ENCODE measurements around the gene PTPRJ. TPM values are rescaled to one million over a fixed set of nuclear protein-coding genes. Genes with fewer than 3 reads are reported as not detected.

Gene PTPRJ
- polyA plus RNA-seq, 1 donor from 2014 or later = 8.6 TPM

DNA sequence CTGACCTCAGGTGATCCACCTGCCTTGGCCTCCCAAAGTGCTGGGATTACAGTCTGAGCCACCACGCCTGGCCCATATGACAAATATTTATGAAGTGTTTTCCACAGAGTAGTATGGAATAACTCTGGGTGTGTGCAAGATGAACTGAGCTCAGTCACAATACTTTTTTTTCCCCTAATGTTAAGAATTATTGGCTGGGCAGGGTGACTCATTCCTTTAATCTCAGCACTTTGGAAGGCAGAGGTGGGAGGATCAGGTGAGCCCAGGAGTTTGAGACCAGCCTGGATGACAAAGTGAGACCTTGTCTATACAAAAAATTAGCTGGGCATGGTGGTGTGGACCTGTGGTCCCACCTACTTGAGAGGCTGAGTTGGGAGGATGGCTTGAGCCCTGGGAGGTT is 6.4 kb downstream of the PTPRJ start:
- H3K36me3 ChIP-seq (ENCODE audit: insufficient read depth, low read length) = no peaks in the 10 kb centered on the region
- no peaks in the 10 kb centered on the region for H3F3A ChIP-seq (ENCODE audit: insufficient read depth, low read length, poor library complexity, severe bottlenecking)
- H2AFZ ChIP-seq (ENCODE audit: low read depth, low read length) = no peak overlapping the region
- H3K4me2 ChIP-seq (ENCODE audit: low read length) = no peak overlapping the region
- H3K9me2 ChIP-seq (ENCODE audit: insufficient read depth, low read length) = no peaks in the 10 kb centered on the region
- no peak for TF ChIP-seq MXI1 (conservative IDR thresholded peaks at IDR 0.05; ENCODE audit: poor library complexity, severe bottlenecking)
- no peaks in the 10 kb centered on the region for H4K20me1 ChIP-seq (ENCODE audit: insufficient read depth)
- H3K27me3 ChIP-seq (ENCODE audit: insufficient read depth, low read depth, low read length) = no peaks in the 10 kb centered on the region
- no peaks in the 10 kb centered on the region for H3K9me3 ChIP-seq (ENCODE audit: low read length)
- peaks cover 42% of the 10 kb centered on the region for H3K79me2 ChIP-seq (replicated peaks; ENCODE audit: insufficient read depth, low read length)
- H3K4me3 ChIP-seq (ENCODE audit: low read length) = no peak overlapping the region
- H3K27ac ChIP-seq (ENCODE audit: low read length) = no peak overlapping the region
- no peak overlapping the region for H3K9ac ChIP-seq (ENCODE audit: low read length)

DNA sequence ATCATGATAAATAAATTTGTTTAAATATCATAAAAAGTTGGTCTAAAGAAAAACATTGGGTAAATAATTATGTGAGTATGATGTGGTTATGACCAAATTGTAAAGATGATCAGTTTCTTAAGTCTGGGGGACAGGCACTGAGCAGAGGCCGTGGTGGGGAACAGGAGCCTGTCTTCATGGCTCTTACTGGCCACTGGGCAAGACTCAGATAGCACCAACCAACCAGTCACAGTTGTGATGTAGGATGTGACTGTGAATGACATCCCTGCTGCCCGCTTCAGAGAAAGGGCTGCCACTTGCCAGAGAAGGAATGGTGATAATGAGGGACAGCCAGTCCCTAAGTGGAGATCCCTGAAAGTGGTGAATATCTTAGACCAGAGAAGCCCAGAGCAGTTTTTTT is 7.0 kb downstream of the PTPRJ start:
- H3K9ac ChIP-seq (ENCODE audit: low read length) = no peak overlapping the region
- H3K9me3 ChIP-seq (ENCODE audit: low read length) = no peaks in the 10 kb centered on the region
- no peaks in the 10 kb centered on the region for H3K27me3 ChIP-seq (ENCODE audit: insufficient read depth, low read depth, low read length)
- TF ChIP-seq, protein P1, sequence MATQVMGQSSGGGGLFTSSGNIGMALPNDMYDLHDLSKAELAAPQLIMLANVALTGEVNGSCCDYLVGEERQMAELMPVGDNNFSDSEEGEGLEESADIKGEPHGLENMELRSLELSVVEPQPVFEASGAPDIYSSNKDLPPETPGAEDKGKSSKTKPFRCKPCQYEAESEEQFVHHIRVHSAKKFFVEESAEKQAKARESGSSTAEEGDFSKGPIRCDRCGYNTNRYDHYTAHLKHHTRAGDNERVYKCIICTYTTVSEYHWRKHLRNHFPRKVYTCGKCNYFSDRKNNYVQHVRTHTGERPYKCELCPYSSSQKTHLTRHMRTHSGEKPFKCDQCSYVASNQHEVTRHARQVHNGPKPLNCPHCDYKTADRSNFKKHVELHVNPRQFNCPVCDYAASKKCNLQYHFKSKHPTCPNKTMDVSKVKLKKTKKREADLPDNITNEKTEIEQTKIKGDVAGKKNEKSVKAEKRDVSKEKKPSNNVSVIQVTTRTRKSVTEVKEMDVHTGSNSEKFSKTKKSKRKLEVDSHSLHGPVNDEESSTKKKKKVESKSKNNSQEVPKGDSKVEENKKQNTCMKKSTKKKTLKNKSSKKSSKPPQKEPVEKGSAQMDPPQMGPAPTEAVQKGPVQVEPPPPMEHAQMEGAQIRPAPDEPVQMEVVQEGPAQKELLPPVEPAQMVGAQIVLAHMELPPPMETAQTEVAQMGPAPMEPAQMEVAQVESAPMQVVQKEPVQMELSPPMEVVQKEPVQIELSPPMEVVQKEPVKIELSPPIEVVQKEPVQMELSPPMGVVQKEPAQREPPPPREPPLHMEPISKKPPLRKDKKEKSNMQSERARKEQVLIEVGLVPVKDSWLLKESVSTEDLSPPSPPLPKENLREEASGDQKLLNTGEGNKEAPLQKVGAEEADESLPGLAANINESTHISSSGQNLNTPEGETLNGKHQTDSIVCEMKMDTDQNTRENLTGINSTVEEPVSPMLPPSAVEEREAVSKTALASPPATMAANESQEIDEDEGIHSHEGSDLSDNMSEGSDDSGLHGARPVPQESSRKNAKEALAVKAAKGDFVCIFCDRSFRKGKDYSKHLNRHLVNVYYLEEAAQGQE (IDR thresholded peaks at IDR 0.05; ENCODE audit: borderline replicate concordance) = no peak
- H3K79me2 ChIP-seq (replicated peaks; ENCODE audit: insufficient read depth, low read length) = peaks cover 39% of the 10 kb centered on the region
- H3K27ac ChIP-seq (ENCODE audit: low read length) = no peak overlapping the region
- H3F3A ChIP-seq (ENCODE audit: insufficient read depth, low read length, poor library complexity, severe bottlenecking) = no peaks in the 10 kb centered on the region
- no peak overlapping the region for H2AFZ ChIP-seq (ENCODE audit: low read depth, low read length)
- no peaks in the 10 kb centered on the region for H3K36me3 ChIP-seq (ENCODE audit: insufficient read depth, low read length)
- H4K20me1 ChIP-seq (ENCODE audit: insufficient read depth) = no peaks in the 10 kb centered on the region
- H3K4me3 ChIP-seq (ENCODE audit: low read length) = no peak overlapping the region
- no peaks in the 10 kb centered on the region for H3K9me2 ChIP-seq (ENCODE audit: insufficient read depth, low read length)
- no peak overlapping the region for H3K4me2 ChIP-seq (ENCODE audit: low read length)

DNA sequence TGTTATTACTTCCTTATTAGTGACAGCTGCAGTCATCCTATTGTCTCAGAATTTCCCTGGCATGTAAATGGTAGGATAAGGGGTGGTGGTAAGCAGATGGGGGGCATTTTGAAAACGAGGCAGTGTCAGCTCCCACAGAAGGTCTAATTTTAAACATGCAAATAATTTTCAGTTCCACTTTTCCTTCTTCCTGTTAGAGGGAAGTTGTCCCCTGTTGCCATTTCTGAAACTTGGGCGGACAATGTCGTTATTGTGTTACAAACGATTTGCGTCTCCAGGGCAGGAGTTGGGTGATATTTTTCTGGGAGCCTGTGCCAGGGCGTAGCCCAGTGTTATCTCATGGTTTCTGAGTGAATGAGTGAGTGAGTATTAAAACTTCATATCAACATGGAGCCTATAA is 7.4 kb downstream of the PTPRJ start:
- Histone ChIP-seq H3K36me3 (ENCODE audit: insufficient read depth, low read length) (no peaks in the 10 kb centered on the region), H3K27ac (ENCODE audit: low read length) (no peak overlapping the region), H3K79me2 (replicated peaks; ENCODE audit: insufficient read depth, low read length) (peaks cover 36% of the 10 kb centered on the region), H3K4me2 (ENCODE audit: low read length) (no peak overlapping the region), H3K9ac (ENCODE audit: low read length) (no peak overlapping the region), H3K27me3 (ENCODE audit: insufficient read depth, low read depth, low read length) (no peaks in the 10 kb centered on the region), H3K4me3 (ENCODE audit: low read length) (no peak overlapping the region), H3F3A (ENCODE audit: insufficient read depth, low read length, poor library complexity, severe bottlenecking) (no peaks in the 10 kb centered on the region), H3K9me2 (ENCODE audit: insufficient read depth, low read length) (no peaks in the 10 kb centered on the region), H4K20me1 (ENCODE audit: insufficient read depth) (no peaks in the 10 kb centered on the region), H2AFZ (ENCODE audit: low read depth, low read length) (no peak overlapping the region), H3K9me3 (ENCODE audit: low read length) (no peaks in the 10 kb centered on the region)
- TF ChIP-seq SMC3 (conservative IDR thresholded peaks at IDR 0.05; ENCODE audit: poor library complexity) (no peak), RAD21 (conservative IDR thresholded peaks at IDR 0.05) (no peak), EP300 (conservative IDR thresholded peaks at IDR 0.05; ENCODE audit: poor library complexity, severe bottlenecking) (no peak), MXI1 (conservative IDR thresholded peaks at IDR 0.05; ENCODE audit: poor library complexity, severe bottlenecking) (no peak), POLR2AphosphoS5 (IDR thresholded peaks at IDR 0.05) (no peak), EZH2 (IDR thresholded peaks at IDR 0.05; ENCODE audit: borderline replicate concordance, insufficient read depth, low read length, poor library complexity, severe bottlenecking) (no peak)
- TF ChIP-seq, protein P2, sequence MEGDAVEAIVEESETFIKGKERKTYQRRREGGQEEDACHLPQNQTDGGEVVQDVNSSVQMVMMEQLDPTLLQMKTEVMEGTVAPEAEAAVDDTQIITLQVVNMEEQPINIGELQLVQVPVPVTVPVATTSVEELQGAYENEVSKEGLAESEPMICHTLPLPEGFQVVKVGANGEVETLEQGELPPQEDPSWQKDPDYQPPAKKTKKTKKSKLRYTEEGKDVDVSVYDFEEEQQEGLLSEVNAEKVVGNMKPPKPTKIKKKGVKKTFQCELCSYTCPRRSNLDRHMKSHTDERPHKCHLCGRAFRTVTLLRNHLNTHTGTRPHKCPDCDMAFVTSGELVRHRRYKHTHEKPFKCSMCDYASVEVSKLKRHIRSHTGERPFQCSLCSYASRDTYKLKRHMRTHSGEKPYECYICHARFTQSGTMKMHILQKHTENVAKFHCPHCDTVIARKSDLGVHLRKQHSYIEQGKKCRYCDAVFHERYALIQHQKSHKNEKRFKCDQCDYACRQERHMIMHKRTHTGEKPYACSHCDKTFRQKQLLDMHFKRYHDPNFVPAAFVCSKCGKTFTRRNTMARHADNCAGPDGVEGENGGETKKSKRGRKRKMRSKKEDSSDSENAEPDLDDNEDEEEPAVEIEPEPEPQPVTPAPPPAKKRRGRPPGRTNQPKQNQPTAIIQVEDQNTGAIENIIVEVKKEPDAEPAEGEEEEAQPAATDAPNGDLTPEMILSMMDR (IDR thresholded peaks at IDR 0.05; ENCODE audit: poor library complexity, severe bottlenecking) = no peak
